Kidney (tissue), 14 donors: ENCODE data around the gene XRCC5. TPM values are rescaled to one million over a fixed set of nuclear protein-coding genes. Genes with fewer than 3 reads are reported as not detected.

Experiments used
- DNase-seq, 5 donors: peaks; one replicate each; pipeline ENCODE4 v3.0.0-alpha.2; 2013 to 2020
- FAIRE-seq: peaks from 2 replicates; lab custom pipeline; 2012; peaks lifted over from hg19 to GRCh38; lab: Jason Lieb, UNC
- H3K27ac ChIP-seq, 2 donors: one replicate each; pipeline ENCODE4 v1.7.0; 2013; ENCODE audit warnings: low read depth in 2 of 2, low read length in 2 of 2, inconsistent platforms in 1 of 2
- H3K27me3 ChIP-seq: one replicate; pipeline ENCODE4 v1.7.1; 2013; ENCODE audit warnings: low read length, inconsistent platforms; ENCODE audit not compliant: control insufficient read depth, insufficient read depth
- H3K36me3 ChIP-seq, 3 donors: one replicate each; pipeline versions ENCODE4 v1.7.0 to v1.7.1; 2013; ENCODE audit warnings: low read length in 3 of 3, control low read depth in 1 of 3, inconsistent platforms in 1 of 3; ENCODE audit not compliant: insufficient read depth in 3 of 3, control insufficient read depth in 2 of 3
- H3K4me1 ChIP-seq, 3 donors: one replicate each; pipeline versions ENCODE4 v1.7.0 to v1.7.1; 2013; ENCODE audit warnings: low read length in 3 of 3, inconsistent platforms in 1 of 3, low read depth in 1 of 3; ENCODE audit not compliant: control insufficient read depth in 2 of 3, insufficient read depth in 2 of 3
- H3K4me3 ChIP-seq, 3 donors: one replicate each; pipeline versions ENCODE4 v1.7.0 to v1.8.1; 2013; ENCODE audit warnings: low read length in 3 of 3, control low read depth in 1 of 3, inconsistent platforms in 1 of 3
- H3K9ac ChIP-seq, 3 donors: one replicate each; pipeline versions ENCODE4 v1.7.0 to v1.7.1; 2013; ENCODE audit warnings: low read length in 3 of 3, control low read depth in 1 of 3, inconsistent platforms in 1 of 3
- H3K9me3 ChIP-seq, 3 donors: one replicate each; pipeline versions ENCODE4 v1.7.0 to v1.7.1; 2013; ENCODE audit warnings: low read length in 3 of 3, control low read depth in 1 of 3, inconsistent platforms in 1 of 3; ENCODE audit not compliant: control insufficient read depth in 2 of 3, insufficient read depth in 1 of 3
- intact Hi-C: fragments of 100-400 bp; cut with DNase I; formaldehyde crosslinking; loops from one replicate; pipeline ENCODE4 v1.11.1; 2022
- polyA plus RNA-seq: library from polyadenylated mRNA; stranded (reverse); fragments of 350-450 nt; fragmentation: Illumina TruSeq; extraction: RNeasy Lipid Tissue Mini Kit (QIAGEN cat#74804); gene quantifications from one replicate; pipeline ENCODE4 v1.2.3, GENCODE V29; 2014; ENCODE audit warnings: low read depth, low replicate concordance; ENCODE audit not compliant: insufficient read depth
- total RNA-seq: library from RNA; stranded (reverse); fragmentation: NEBNext Ultra II Directional; extraction: Animal tissue kit (Norgen Biotek cat#: 25700); gene quantifications from one replicate; pipeline ENCODE4 v1.2.1, GENCODE V29; 2021
- TF ChIP-seq, protein P1 (sequence below): IDR thresholded peaks from 3 replicates; pipeline ENCODE4 v1.5.1; 2012; ENCODE audit warnings: mild to moderate bottlenecking, moderate library complexity, borderline replicate concordance; ENCODE audit not compliant: insufficient read depth; ENCODE audit errors: extremely low read depth
- donor health status: control.
- donor health status: control.
- donor health status: control.
- donor health status: control.
- donor health status: control.
- donor health status: DM: yes; HTN: yes; CAD: no.
- donor health status: Normal renal cell carcinoma (clear cell type).

The XRCC5 gene
- total and polyA plus RNA-seq, 2 donors from 2014 or later = 90.7 to 265 TPM

DNA sequence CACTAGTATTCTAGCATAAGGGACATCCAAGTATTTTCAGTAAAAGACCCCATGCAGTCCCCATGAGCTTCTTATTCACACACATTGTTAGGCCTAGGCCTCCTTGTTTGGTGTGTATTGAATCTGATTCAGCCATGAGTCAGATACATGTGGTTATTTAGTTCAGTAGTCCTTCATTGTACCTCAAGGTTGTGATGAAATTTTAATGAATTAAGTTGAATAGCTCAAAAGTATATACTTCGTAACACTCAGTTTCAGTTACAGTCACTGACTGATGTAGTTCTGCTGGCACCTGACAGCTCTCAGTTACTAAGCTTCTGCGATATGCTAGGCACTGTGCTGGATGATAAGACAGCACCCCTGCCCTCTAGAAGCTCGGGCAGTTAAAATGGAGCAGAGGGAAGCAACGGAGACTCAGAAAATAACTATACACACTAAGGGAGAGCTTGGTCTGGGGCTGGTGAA is 86.4 kb downstream of the XRCC5 start:
- no peak overlapping the region for H3K4me3 ChIP-seq
- intact Hi-C loops = no loop called here
- no peak overlapping the region for H3K9ac ChIP-seq
- no peaks in the 10 kb centered on the region for H3K9me3 ChIP-seq
- no peaks in the 10 kb centered on the region for H3K27me3 ChIP-seq
- TF ChIP-seq, protein P1, sequence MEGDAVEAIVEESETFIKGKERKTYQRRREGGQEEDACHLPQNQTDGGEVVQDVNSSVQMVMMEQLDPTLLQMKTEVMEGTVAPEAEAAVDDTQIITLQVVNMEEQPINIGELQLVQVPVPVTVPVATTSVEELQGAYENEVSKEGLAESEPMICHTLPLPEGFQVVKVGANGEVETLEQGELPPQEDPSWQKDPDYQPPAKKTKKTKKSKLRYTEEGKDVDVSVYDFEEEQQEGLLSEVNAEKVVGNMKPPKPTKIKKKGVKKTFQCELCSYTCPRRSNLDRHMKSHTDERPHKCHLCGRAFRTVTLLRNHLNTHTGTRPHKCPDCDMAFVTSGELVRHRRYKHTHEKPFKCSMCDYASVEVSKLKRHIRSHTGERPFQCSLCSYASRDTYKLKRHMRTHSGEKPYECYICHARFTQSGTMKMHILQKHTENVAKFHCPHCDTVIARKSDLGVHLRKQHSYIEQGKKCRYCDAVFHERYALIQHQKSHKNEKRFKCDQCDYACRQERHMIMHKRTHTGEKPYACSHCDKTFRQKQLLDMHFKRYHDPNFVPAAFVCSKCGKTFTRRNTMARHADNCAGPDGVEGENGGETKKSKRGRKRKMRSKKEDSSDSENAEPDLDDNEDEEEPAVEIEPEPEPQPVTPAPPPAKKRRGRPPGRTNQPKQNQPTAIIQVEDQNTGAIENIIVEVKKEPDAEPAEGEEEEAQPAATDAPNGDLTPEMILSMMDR = no peak
- H3K36me3 ChIP-seq = peaks cover 14 to 29% (median 21%) of the 10 kb centered on the region in 3 donors
- no peaks in the 10 kb centered on the region for H3K4me1 ChIP-seq
- DNase-seq = no peak
- no peak overlapping the region for H3K27ac ChIP-seq
- FAIRE-seq = no peak

DNA sequence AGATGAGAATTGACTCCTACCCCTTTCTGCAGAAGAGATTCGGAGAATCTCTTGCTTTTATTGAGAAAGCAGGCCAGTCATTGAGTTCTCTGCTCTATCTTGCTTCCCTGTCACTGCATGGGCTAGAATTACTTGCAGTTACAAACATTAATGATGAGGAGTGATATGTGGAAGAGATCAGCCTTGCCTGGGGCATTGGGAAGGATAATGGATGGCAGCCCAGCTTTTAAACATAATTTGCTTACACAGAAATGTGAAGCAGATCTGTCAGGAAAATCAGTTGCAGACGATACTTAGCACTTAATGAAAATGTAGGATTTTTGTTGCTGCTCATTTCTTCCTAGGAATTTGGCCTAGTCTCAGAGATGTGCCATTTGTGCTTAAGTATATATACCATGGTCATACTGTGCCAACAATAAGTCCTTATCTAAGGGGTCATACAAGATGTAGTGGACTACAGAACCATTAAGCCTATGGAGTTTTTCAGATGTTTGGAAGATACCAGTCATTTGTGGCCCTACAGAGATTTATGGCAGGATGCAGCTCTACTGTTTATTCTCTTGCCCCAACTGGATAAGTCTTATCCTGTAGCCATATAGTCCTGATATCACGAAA is 92.7 kb downstream of the XRCC5 start:
- H3K27me3 ChIP-seq = no peaks in the 10 kb centered on the region
- H3K27ac ChIP-seq = no peak overlapping the region
- peaks cover 28 to 68% (median 62%) of the 10 kb centered on the region in 3 donors for H3K36me3 ChIP-seq
- H3K4me3 ChIP-seq = no peak overlapping the region
- no peak for FAIRE-seq
- DNase-seq = no peak
- TF ChIP-seq, protein P1 = no peak
- H3K9ac ChIP-seq = no peak overlapping the region
- H3K9me3 ChIP-seq = no peaks in the 10 kb centered on the region
- H3K4me1 ChIP-seq = peaks cover 0 to 3% (median 0%) of the 10 kb centered on the region in 3 donors
- intact Hi-C loops = no loop called here

DNA sequence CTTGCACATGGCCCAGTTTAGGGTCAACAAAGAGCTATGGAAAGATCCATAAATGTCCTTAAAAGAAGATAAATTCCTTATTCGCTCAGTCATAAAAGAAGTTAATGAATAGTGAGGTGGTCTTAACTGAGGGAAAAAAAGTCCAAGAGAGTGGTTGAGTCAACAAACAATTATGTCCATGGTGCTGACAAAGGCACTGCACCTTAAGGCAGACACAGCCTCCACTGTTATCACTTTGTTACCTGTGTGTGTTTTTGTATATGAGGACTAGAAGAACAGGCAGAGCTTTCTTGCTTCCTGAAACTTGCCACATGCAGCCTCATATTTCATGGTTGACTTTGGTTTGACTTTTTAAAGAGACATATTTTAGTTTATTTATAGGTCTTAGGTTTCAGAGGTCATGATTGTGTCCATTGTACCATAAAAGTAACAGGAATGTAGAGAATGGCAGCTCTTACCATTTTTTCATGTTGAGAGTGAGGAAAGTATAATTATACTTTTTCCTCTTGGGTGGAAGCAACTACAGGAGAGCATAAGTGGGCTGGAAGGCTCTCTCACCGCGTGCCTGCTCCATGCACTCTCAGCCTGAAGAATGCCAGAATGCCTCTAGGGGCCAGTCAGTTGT is 93.6 kb downstream of the XRCC5 start:
- H3K27ac ChIP-seq = no peak overlapping the region
- H3K36me3 ChIP-seq = peaks cover 33 to 69% (median 59%) of the 10 kb centered on the region in 3 donors
- intact Hi-C loops = no loop called here
- DNase-seq = no peak
- no peak overlapping the region for H3K4me3 ChIP-seq
- no peaks in the 10 kb centered on the region for H3K9me3 ChIP-seq
- TF ChIP-seq, protein P1 = no peak
- no peak overlapping the region for H3K9ac ChIP-seq
- no peaks in the 10 kb centered on the region for H3K27me3 ChIP-seq
- no peak for FAIRE-seq
- H3K4me1 ChIP-seq = peaks cover 0 to 3% (median 0%) of the 10 kb centered on the region in 3 donors
